Gastroesophageal sphincter (tissue), 4 donors: ENCODE results near the gene GLI3. TPM values are rescaled to one million over a fixed set of nuclear protein-coding genes. Genes with fewer than 3 reads are reported as not detected.

ENCODE experiments used
- ATAC-seq: fragments of 150-250 bp; one replicate; pipeline ENCODE4 v1.9.1; 2016; ENCODE audit warnings: mild to moderate bottlenecking, moderate library complexity
- H3K27ac ChIP-seq, 4 donors: fragments of 200-600 bp; sonication (generic) in 3 of 4; 1 replicate in 3 of 4; 2 replicates in 1 of 4; pipeline ENCODE4 v1.5.1; 2016 to 2019
- H3K27me3 ChIP-seq: fragments of 200-600 bp; sonication (generic); one replicate; pipeline ENCODE4 v1.5.1; 2019
- H3K36me3 ChIP-seq, 2 donors: fragments of 200-600 bp; sonication (generic); one replicate each; pipeline ENCODE4 v1.5.1; 2019; ENCODE audit warnings: control low read depth in 1 of 2
- H3K4me1 ChIP-seq, 3 donors: fragments of 200-600 bp; sonication (generic); 1 replicate in 2 of 3; 2 replicates in 1 of 3; pipeline ENCODE4 v1.5.1; 2016 to 2019; ENCODE audit warnings: control low read depth in 2 of 3
- H3K4me3 ChIP-seq, 2 donors: fragments of 200-600 bp; sonication (generic); one replicate each; pipeline ENCODE4 v1.5.1; 2019; ENCODE audit warnings: mild to moderate bottlenecking in 1 of 2, moderate library complexity in 1 of 2
- H3K9me3 ChIP-seq, 3 donors: fragments of 200-600 bp; sonication (generic); one replicate each; pipeline ENCODE4 v1.5.1; 2017 to 2019; ENCODE audit warnings: control low read depth in 2 of 3
- CTCF ChIP-seq, 4 experiments: fragments of 200-600 bp in 2 of 4; fragments of 450-650 bp in 2 of 4; sonication (generic) in 1 of 4; IDR thresholded peaks; one replicate each; pipeline ENCODE4 v1.5.1; 2017 to 2019; ENCODE audit warnings: antibody characterized with exemption in 4 of 4, mild to moderate bottlenecking in 2 of 4, moderate library complexity in 2 of 4
- EP300 ChIP-seq: sonication (generic); formaldehyde crosslinking; IDR thresholded peaks from one replicate; pipeline ENCODE4 v1.6.1; 2017; ENCODE audit warnings: antibody characterized with exemption, mild to moderate bottlenecking
- POLR2A ChIP-seq, 2 donors: fragments of 450-650 bp; IDR thresholded peaks; one replicate each; pipeline ENCODE4 v1.6.1; 2017; ENCODE audit warnings: antibody characterized with exemption in 2 of 2, mild to moderate bottlenecking in 2 of 2, moderate library complexity in 1 of 2
- POLR2AphosphoS5 ChIP-seq: sonication (generic); formaldehyde crosslinking; IDR thresholded peaks from one replicate; pipeline ENCODE4 v1.6.1; 2017; ENCODE audit warnings: antibody characterized with exemption
- WGBS, 2 donors: methylation state at CpG; one replicate each; pipeline ENCODE4 v1.1.5; 2018; ENCODE audit warnings: low coverage in 1 of 2; 5-methylcytosine and 5-hydroxymethylcytosine counted together
- total RNA-seq, 4 donors: library from RNA; depleted of rRNA; stranded (reverse); fragments of >200 nt; gene quantifications; one replicate each; pipeline ENCODE4 v1.1.0, GENCODE V29; 2016

The GLI3 gene
- total RNA-seq, 4 donors from 2014 or later, result 7.3 to 18.2 (median 12.6) TPM

GRCh38 chr7:42127232-42127622 is 109.8 kb downstream of the GLI3 start:
- H3K27me3 ChIP-seq, result no peaks in the 10 kb centered on the region
- no peaks in the 10 kb centered on the region for H3K9me3 ChIP-seq
- H3K4me1 ChIP-seq, result peaks cover 0 to 4% (median 0%) of the 10 kb centered on the region in 3 donors
- H3K27ac ChIP-seq, result no peak overlapping the region
- H3K4me3 ChIP-seq, result no peak overlapping the region
- no peak for ATAC-seq
- H3K36me3 ChIP-seq, result peaks cover 0 to 6% of the 10 kb centered on the region in 2 donors
- TF ChIP-seq POLR2A (IDR thresholded peaks at IDR 0.05) (no peak), CTCF (IDR thresholded peaks at IDR 0.05) (no peak), EP300 (no peak)

GRCh38 chr7:42126475-42127231 is 110.4 kb downstream of the GLI3 start:
- Histone ChIP-seq H3K9me3 (no peaks in the 10 kb centered on the region), H3K4me1 (peaks cover 0 to 4% (median 0%) of the 10 kb centered on the region in 3 donors), H3K27me3 (no peaks in the 10 kb centered on the region), H3K36me3 (peaks cover 0 to 6% of the 10 kb centered on the region in 2 donors), H3K4me3 (no peak overlapping the region), H3K27ac (no peak overlapping the region)
- ATAC-seq, result no peak
- TF ChIP-seq POLR2A (IDR thresholded peaks at IDR 0.05), result no peak
- no peak for TF ChIP-seq CTCF (IDR thresholded peaks at IDR 0.05)
- TF ChIP-seq POLR2AphosphoS5, result no peak
- TF ChIP-seq EP300, result no peak
- WGBS, 2 donors, result 73 to 85% methylated on average over 6 of the region's 6 CpGs

GRCh38 chr7:42125321-42125720 is 111.7 kb downstream of the GLI3 start:
- Histone ChIP-seq H3K27ac (no peak overlapping the region), H3K9me3 (no peaks in the 10 kb centered on the region), H3K27me3 (no peaks in the 10 kb centered on the region), H3K36me3 (peaks cover 0 to 6% of the 10 kb centered on the region in 2 donors), H3K4me3 (no peak overlapping the region), H3K4me1 (peaks cover 0 to 4% (median 0%) of the 10 kb centered on the region in 3 donors)
- no peak for ATAC-seq
- 80% methylated on average over 6 to 8 of the region's 8 CpGs for WGBS, 2 donors
- no peak for TF ChIP-seq CTCF (IDR thresholded peaks at IDR 0.05)
- TF ChIP-seq EP300, result no peak
- TF ChIP-seq POLR2AphosphoS5, result no peak
- no peak for TF ChIP-seq POLR2A (IDR thresholded peaks at IDR 0.05)

- no peak overlapping the region for H3K27ac ChIP-seq
- no peak for TF ChIP-seq POLR2AphosphoS5
- no peak for TF ChIP-seq CTCF (IDR thresholded peaks at IDR 0.05)
- TF ChIP-seq EP300, result no peak
- TF ChIP-seq POLR2A (IDR thresholded peaks at IDR 0.05), result no peak
- WGBS, 2 donors, result 79 to 85% methylated on average over 5 to 6 of the region's 6 CpGs
- no peaks in the 10 kb centered on the region for H3K27me3 ChIP-seq
- no peak overlapping the region for H3K4me3 ChIP-seq
- H3K9me3 ChIP-seq, result no peaks in the 10 kb centered on the region
- peaks cover 0 to 4% (median 0%) of the 10 kb centered on the region in 3 donors for H3K4me1 ChIP-seq
- H3K36me3 ChIP-seq, result no peaks in the 10 kb centered on the region
- no peak for ATAC-seq
These were observed 113.3 kb downstream of the GLI3 start for GRCh38 chr7:42123716-42124115.

- 73 to 88% methylated on average over 3 to 5 of the region's 8 CpGs for WGBS, 2 donors
- H3K36me3 ChIP-seq, result no peaks in the 10 kb centered on the region
- no peak overlapping the region for H3K4me3 ChIP-seq
- H3K27me3 ChIP-seq, result no peaks in the 10 kb centered on the region
- no peak overlapping the region for H3K27ac ChIP-seq
- H3K9me3 ChIP-seq, result no peaks in the 10 kb centered on the region
- no peak for TF ChIP-seq POLR2AphosphoS5
- TF ChIP-seq POLR2A (IDR thresholded peaks at IDR 0.05), result no peak
- no peak for TF ChIP-seq CTCF (IDR thresholded peaks at IDR 0.05)
- no peak for TF ChIP-seq EP300
- ATAC-seq, result no peak
- H3K4me1 ChIP-seq, result no peaks in the 10 kb centered on the region
These were observed 116.8 kb downstream of the GLI3 start for GRCh38 chr7:42120191-42120590.
